OCI-LY3 (cell line): Measurements from ENCODE around the gene PANX2.

Source experiments
- H2AFZ ChIP-seq: fragments of 200-600, 300-600 bp; shearing (Covaris generic); 2 replicates; pipeline ENCODE4 v1.6.0; 2014; ENCODE audit warnings: antibody characterized with exemption, low read depth, low read length
- H3K27ac ChIP-seq: fragments of 200-600, 300-600 bp; sonication (generic); 2 replicates; pipeline ENCODE4 v1.5.1; 2014; ENCODE audit warnings: mild to moderate bottlenecking, low read length, moderate library complexity, mixed read lengths
- H3K27me3 ChIP-seq: fragments of 200-600, 300-600 bp; sonication (generic); 2 replicates; pipeline ENCODE4 v1.6.1; 2014; ENCODE audit warnings: low read depth, low read length, mixed read lengths
- H3K36me3 ChIP-seq: fragments of 200-600, 300-600 bp; sonication (generic); replicated peaks from 2 replicates; pipeline ENCODE3; 2014; ENCODE audit warnings: low read depth, low read length, mixed read lengths
- H3K4me1 ChIP-seq: fragments of 300-600, 200-600 bp; sonication (generic); 2 replicates; pipeline ENCODE4 v1.6.1; 2014; ENCODE audit warnings: low read length, mixed read lengths
- H3K4me2 ChIP-seq: fragments of 200-600, 300-600 bp; sonication (generic); 2 replicates; pipeline ENCODE4 v1.6.1; 2014; ENCODE audit warnings: low read length, mixed read lengths
- H3K4me3 ChIP-seq: fragments of 300-600, 200-600 bp; sonication (generic); 2 replicates; pipeline ENCODE4 v1.5.1; 2014; ENCODE audit warnings: antibody characterized with exemption, mild to moderate bottlenecking, low read length, moderate library complexity
- H3K79me2 ChIP-seq: fragments of 300-600, 200-600 bp; shearing (Covaris generic); 2 replicates; pipeline ENCODE4 v1.6.1; 2014; ENCODE audit warnings: mild to moderate bottlenecking, low read length, mixed read lengths
- H3K9ac ChIP-seq: fragments of 300-600, 200-600 bp; shearing (Covaris generic); 2 replicates; pipeline ENCODE4 v1.6.0; 2014; ENCODE audit warnings: mild to moderate bottlenecking, low read length, moderate library complexity
- H3K9me3 ChIP-seq: fragments of 200-600, 300-600 bp; shearing (Covaris generic); 2 replicates; pipeline ENCODE4 v1.6.1; 2014; ENCODE audit warnings: low read length, mixed read lengths; ENCODE audit not compliant: insufficient read depth
- H4K20me1 ChIP-seq: fragments of 200-600, 300-600 bp; sonication (generic); 2 replicates; pipeline ENCODE4 v1.6.1; 2016; ENCODE audit warnings: low read length, mixed read lengths; ENCODE audit not compliant: insufficient read depth
- EZH2phosphoT487 ChIP-seq: fragments of 200-600 bp; shearing (Covaris generic); IDR thresholded peaks from 2 replicates; pipeline ENCODE4 v1.6.1; 2018; ENCODE audit warnings: antibody characterized with exemption, mixed run types, low read depth
- TF ChIP-seq, protein P1 (sequence below): fragments of 200-600, 300-600 bp; sonication (generic); IDR thresholded peaks from 2 replicates; pipeline ENCODE4 v1.5.1; 2014; ENCODE audit warnings: antibody characterized with exemption, low read length, low read depth

Gene PANX2

DNA sequence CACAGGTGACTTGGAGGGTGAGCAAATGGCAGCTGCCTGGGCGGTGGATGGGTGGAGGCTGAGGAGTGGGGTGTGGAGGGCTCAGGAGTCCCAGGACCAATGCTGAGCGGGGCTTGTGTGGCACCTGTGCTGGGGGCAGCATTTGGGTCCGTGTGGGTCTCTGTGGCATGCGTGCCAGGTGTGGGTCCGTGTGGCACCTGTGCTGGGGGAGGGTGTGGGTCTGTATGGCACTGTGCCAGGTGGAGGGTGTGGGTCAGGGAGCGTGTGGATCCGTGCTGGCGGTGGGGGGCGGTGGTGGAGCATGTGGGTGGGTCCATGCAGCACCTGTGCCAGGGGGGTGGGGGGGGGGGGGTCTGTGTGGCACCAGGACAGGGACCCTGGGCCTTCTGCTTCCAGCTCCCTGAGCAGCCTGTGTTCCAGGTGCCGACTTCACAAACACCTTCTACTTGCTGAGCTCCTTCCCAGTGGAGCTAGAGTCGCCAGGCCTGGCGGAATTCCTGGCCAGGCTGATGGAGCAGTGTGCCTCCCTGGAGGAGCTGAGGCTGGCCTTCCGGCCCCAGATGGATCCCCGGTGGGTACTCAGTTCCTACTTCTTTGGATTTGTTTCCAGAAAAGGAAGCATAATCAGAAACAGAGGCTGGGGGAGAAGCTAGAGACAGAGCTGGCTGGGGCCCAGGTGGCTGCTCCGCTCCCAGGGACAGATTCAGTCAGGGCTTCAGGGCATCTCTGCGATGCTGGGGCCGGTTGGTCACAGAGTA is 44.9 kb downstream of the PANX2 start:
- no peak overlapping the region for H3K9ac ChIP-seq
- H3K79me2 ChIP-seq = peaks cover 5% of the 10 kb centered on the region; the same call in 1 of the 2 replicates
- no peak for TF ChIP-seq EZH2phosphoT487
- H3K4me3 ChIP-seq = no peak overlapping the region
- no peak overlapping the region for H3K4me2 ChIP-seq
- H3K27ac ChIP-seq = no peak overlapping the region
- H3K4me1 ChIP-seq = no peaks in the 10 kb centered on the region
- H2AFZ ChIP-seq = no peak overlapping the region
- H4K20me1 ChIP-seq = no peaks in the 10 kb centered on the region
- peaks cover 5% of the 10 kb centered on the region for H3K36me3 ChIP-seq
- H3K9me3 ChIP-seq = no peaks in the 10 kb centered on the region
- no peaks in the 10 kb centered on the region for H3K27me3 ChIP-seq

DNA sequence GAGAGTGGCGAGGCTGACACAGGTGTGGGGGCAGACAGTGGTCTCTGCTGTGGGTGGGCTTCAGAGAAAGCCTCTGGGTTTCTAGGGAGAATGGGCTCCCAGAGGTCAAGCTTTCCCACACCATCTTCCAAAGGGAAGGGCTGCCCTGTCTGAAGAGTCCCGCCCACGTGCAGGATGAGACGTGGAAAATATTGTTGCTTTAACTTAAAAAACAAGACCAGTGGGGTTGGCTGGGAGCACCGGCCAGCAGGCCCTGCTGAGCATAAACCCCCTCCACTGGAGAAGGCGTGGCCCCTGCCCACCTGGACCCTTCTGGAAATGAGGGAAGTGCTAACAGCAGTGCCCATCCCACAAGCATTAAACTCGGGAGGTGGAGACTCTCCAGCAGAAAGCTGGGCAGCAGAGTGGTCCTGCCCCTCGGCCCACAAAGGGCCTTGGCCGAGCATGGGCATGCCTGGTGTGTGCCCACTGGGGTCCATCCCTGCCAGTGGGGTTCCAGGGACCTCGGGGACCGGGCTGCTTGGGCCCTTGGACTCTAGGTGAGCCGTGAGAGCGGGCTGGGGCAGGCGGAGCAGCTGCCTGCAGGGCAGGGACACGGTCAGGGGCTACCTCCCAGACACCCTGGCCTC is 45.6 kb downstream of the PANX2 start:
- Histone ChIP-seq H3K4me1 (no peaks in the 10 kb centered on the region), H3K4me3 (no peak overlapping the region), H3K9ac (no peak overlapping the region), H3K4me2 (no peak overlapping the region), H3K36me3 (peaks cover 2% of the 10 kb centered on the region), H3K9me3 (no peaks in the 10 kb centered on the region), H3K27me3 (no peaks in the 10 kb centered on the region), H2AFZ (no peak overlapping the region), H3K27ac (no peak overlapping the region), H3K79me2 (peaks cover 5% of the 10 kb centered on the region; the same call in 1 of the 2 replicates), H4K20me1 (no peaks in the 10 kb centered on the region)
- TF ChIP-seq EZH2phosphoT487 = no peak

GRCh38 chr22:50216684-50217520 is 46.4 kb downstream of the PANX2 start:
- Histone ChIP-seq H3K4me3 (no peak overlapping the region), H3K4me1 (no peaks in the 10 kb centered on the region), H3K9me3 (no peaks in the 10 kb centered on the region), H2AFZ (no peak overlapping the region), H3K9ac (no peak overlapping the region), H3K27ac (no peak overlapping the region), H3K4me2 (no peak overlapping the region), H3K36me3 (peaks cover 2% of the 10 kb centered on the region), H4K20me1 (no peaks in the 10 kb centered on the region), H3K79me2 (peaks cover 5% of the 10 kb centered on the region; the same call in 1 of the 2 replicates), H3K27me3 (no peaks in the 10 kb centered on the region)
- TF ChIP-seq, protein P1, sequence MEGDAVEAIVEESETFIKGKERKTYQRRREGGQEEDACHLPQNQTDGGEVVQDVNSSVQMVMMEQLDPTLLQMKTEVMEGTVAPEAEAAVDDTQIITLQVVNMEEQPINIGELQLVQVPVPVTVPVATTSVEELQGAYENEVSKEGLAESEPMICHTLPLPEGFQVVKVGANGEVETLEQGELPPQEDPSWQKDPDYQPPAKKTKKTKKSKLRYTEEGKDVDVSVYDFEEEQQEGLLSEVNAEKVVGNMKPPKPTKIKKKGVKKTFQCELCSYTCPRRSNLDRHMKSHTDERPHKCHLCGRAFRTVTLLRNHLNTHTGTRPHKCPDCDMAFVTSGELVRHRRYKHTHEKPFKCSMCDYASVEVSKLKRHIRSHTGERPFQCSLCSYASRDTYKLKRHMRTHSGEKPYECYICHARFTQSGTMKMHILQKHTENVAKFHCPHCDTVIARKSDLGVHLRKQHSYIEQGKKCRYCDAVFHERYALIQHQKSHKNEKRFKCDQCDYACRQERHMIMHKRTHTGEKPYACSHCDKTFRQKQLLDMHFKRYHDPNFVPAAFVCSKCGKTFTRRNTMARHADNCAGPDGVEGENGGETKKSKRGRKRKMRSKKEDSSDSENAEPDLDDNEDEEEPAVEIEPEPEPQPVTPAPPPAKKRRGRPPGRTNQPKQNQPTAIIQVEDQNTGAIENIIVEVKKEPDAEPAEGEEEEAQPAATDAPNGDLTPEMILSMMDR = no peak
- no peak for TF ChIP-seq EZH2phosphoT487

DNA sequence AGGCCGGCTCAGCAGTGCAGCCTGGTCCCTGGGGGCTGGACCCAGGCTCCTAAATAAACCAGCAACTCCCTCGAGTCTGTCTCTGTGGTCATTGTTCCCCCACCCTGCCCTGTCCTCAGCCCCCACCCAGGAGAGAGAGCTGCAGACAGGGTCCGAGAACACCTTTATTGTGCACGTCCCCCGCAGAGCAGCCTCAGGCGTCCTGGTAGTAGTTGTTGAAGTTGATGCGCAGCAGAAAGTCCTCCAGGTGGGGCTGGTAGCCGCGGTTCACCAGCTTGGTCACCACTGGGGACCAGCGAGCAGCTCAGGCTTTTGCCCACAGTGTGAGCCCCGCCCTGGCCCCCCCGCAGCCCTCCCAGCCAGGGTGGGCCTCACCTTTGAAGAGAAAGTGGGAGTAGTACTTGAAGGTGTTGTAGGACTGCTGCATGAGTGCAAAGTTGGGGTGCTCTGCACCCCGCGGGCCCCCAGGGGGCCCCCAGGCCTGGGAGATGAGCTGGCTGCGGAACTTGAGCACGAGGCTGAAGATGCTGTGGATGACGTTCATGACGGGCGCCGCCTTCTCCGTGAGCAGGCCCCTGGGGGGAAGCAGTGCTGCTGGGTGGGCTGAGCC is 47.1 kb downstream of the PANX2 start:
- Histone ChIP-seq H3K4me1 (no peaks in the 10 kb centered on the region), H3K27me3 (no peaks in the 10 kb centered on the region), H3K79me2 (peaks cover 5% of the 10 kb centered on the region; the same call in 1 of the 2 replicates), H2AFZ (no peak overlapping the region), H3K27ac (no peak overlapping the region), H3K9me3 (no peaks in the 10 kb centered on the region), H3K4me3 (no peak overlapping the region), H4K20me1 (no peaks in the 10 kb centered on the region), H3K4me2 (no peak overlapping the region), H3K9ac (no peak overlapping the region), H3K36me3 (peaks cover 2% of the 10 kb centered on the region)
- no peak for TF ChIP-seq EZH2phosphoT487
- TF ChIP-seq, protein P1 = no peak
